Stimulated activated effector memory CD8-positive, alpha-beta T cell treated with anti-CD3 and anti-CD28 coated beads, Interleukin-12 subunit alpha, Interleukin-12 subunit beta, amount 100 ng/mL, for 72 hours (primary cell): ENCODE results near the gene DHRSX.
"Not testable (repeated sequence)": the region's sequence is repeated elsewhere in the genome, so short reads cannot be mapped to it uniquely, and the experiment has no call there.

Experiments
- ATAC-seq: fragments of 150-1000 bp; cut with Tn5 transposase; 2 replicates; pipeline ENCODE4 v1.10.0; 2021
- DNase-seq, 2 donors: peaks; one replicate each; pipeline ENCODE4 v3.0.0; 2021 to 2022; ENCODE audit warnings: low spot score in 2 of 2
- H3K27ac Mint-ChIP-seq: one replicate; pipeline ENCODE4 v1.8.0; 2022; ENCODE audit warnings: mild to moderate bottlenecking, mixed read lengths
- H3K36me3 Mint-ChIP-seq: one replicate; pipeline ENCODE4 v1.8.0; 2022; ENCODE audit warnings: mild to moderate bottlenecking, mixed read lengths
- H3K4me1 Mint-ChIP-seq: one replicate; pipeline ENCODE4 v1.8.0; 2022; ENCODE audit warnings: mixed read lengths
- H3K4me3 Mint-ChIP-seq: one replicate; pipeline ENCODE4 v1.8.0; 2022; ENCODE audit warnings: mild to moderate bottlenecking, mixed read lengths
- H3K9me3 Mint-ChIP-seq: one replicate; pipeline ENCODE4 v1.8.0; 2022; ENCODE audit warnings: mixed read lengths

Gene DHRSX

DNA sequence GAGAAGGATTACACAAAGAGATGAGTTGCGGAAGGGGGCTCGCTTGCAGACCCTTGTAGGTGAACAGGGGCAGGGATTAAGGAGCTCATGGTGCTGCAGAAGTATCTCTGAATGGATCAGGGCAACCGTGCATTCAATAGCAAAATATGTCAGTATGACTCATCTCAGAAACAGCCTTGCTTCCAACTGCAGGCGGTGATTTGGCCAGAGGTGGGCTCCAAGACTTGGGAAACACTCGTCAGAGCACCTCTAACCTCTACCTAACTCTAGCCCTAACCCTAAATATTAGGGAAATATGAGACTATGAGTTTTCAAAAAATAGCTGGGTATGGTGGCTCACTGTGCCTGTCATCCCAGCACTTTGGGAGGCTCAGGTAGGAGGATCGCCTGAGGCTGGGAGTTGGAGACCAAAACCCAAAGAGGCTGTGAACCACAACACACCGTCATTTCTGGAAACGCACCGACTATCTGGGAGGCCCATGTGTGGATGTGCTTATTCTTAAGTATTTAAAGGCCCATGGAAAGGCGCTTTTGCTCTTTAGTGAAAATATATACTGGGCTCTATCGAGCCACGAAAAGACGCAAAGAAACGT is 102.6 kb downstream of the DHRSX start:
- DNase-seq (no peak), ATAC-seq (no peak)
- Mint-ChIP-seq H3K27ac (no peak overlapping the region), H3K4me1 (peaks cover 14% of the 10 kb centered on the region), H3K9me3 (no peaks in the 10 kb centered on the region), H3K36me3 (peaks cover 33% of the 10 kb centered on the region), H3K4me3 (no peak overlapping the region)

DNA sequence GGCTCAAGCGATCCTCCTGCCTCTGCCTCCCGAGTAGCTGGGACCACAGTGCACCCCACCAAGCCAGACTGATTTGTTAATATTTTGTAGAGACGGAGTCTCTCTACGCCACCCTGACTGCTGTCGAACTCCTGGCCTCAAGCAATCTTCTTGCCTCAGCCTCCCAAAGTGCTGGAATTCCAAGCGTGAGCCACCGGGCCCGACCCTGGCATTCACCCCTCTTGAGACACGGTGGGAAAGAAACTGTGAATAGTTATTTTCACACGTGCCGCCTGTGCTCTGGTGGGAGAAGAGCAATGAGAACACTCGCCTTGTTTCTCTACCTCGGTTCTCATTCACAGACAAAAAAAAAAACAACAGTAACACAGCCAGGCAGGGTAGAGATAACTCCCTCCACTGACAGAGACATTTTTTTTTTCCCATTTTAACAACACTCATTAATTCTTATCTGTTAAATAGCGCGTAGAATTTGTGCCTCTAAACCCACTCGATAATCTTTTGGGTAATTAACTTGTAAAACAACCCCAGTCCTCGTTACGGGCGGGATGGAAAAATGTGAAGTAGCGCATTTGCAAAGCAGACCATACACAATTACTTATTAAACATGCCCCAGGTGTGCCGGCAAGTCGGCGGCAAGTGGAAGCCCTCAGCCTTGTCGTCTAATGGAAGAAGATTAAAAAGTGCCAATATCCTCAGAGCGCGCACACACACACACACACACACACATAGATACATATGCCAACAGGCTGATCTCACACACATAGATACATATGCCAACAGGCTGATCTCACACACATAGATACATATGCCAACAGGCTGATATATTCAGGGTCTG is 103.3 kb downstream of the DHRSX start:
- no peak overlapping the region for H3K27ac Mint-ChIP-seq
- H3K9me3 Mint-ChIP-seq, result no peaks in the 10 kb centered on the region
- H3K4me1 Mint-ChIP-seq, result peaks cover 15% of the 10 kb centered on the region
- no peak for DNase-seq
- no peak overlapping the region for H3K4me3 Mint-ChIP-seq
- H3K36me3 Mint-ChIP-seq, result peaks cover 27% of the 10 kb centered on the region
- no peak for ATAC-seq

DNA sequence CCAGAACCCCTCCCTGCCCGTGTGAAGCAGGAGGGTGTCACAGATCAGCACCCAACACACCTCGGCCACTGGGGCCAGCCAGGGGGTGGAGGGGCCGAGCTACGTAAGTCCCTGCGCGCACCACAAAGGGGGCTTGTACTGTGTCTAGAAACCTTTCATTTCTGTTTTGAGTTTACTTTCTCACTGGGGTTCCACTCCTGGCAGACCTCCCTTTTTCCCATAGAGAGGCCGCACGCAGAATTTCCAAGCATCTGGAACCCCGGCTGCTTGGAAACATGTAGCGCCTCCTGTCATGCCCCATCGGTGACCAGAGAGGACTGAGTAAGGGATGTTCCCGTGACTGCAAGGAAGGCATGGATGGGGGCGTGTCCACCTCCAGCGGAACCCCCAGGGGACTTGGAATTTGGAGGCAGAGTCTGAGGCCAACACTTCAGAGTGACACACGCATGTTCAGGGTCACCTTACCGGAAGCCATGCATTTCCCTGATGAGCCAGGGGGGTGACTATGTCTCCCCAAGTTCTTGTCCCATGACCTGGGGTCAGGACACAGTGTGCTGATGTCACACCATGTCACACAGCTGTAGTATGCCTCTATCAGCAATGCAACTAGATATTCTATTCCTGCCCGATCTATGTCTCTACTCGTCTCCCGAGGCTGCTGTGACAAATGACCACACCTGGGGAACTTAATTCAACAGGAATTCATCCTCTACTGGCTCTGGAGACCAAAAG is 105.3 kb downstream of the DHRSX start:
- DNase-seq (no peak), ATAC-seq (no peak)
- H3K27ac Mint-ChIP-seq, result no peak overlapping the region
- H3K4me1 Mint-ChIP-seq, result peaks cover 15% of the 10 kb centered on the region
- H3K9me3 Mint-ChIP-seq, result peaks cover 3% of the 10 kb centered on the region
- peaks cover 38% of the 10 kb centered on the region for H3K36me3 Mint-ChIP-seq
- H3K4me3 Mint-ChIP-seq, result no peak overlapping the region

DNA sequence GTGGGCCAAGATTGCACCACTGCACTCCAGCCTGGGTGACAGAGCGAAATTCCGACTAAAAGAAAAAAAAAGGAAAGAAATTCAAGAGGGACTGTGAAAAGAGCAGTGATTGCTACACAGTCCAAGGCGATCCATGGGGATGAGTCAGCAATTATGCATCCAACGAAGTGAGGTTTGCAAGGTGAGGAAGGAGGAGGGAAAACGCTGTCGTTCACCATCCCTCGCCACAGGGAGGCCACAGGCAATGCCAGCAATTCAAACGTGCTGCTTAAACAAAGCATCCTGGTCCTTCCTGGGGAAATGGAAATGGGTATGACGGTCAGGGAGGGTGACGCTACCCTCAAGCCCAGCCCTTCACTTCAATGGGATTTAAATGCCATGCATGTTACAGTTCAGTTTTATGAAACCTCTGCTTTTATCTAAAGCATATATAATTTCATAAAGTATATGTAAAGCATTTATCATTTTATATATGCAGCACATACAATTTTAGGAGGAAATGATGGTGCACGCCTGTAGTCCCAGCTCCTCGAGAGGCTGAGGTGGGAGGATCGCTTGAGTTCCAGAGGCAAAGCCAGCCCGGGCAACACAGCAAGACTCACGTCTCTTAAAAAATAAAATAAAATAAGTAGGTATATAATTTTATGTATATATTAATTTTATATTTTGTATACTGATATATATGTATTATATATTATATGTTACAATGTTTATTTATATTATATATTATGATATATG is 108.7 kb downstream of the DHRSX start:
- no peak for ATAC-seq
- Mint-ChIP-seq H3K27ac (no peak overlapping the region), H3K4me1 (peaks cover 15% of the 10 kb centered on the region), H3K9me3 (peaks cover 3% of the 10 kb centered on the region), H3K36me3 (peaks cover 50% of the 10 kb centered on the region), H3K4me3 (no peak overlapping the region)
- no peak for DNase-seq

DNA sequence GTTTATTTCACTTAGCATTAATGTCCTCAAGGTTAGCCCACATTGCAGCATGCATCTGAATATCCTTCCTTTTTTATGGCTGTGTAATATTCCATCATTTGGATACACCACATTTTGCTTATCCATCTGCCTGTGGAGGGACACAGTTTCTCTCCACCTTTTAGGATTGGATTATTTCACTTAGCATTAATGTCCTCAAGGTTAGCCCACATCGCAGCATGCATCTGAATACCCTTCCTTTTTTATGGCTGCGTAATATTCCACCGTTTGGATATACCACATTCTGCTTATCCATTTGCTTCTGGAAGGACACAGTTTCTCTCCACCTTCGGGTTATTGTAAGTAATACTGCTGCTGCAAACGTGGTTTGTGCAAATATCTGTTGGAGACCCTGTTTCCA is 110.0 kb downstream of the DHRSX start:
- H3K27ac Mint-ChIP-seq, result no peak overlapping the region
- H3K36me3 Mint-ChIP-seq, result peaks cover 41% of the 10 kb centered on the region
- no peak for ATAC-seq
- DNase-seq, result no peak
- H3K4me3 Mint-ChIP-seq, result no peak overlapping the region
- H3K4me1 Mint-ChIP-seq, result peaks cover 15% of the 10 kb centered on the region
- H3K9me3 Mint-ChIP-seq, result peaks cover 3% of the 10 kb centered on the region

DNA sequence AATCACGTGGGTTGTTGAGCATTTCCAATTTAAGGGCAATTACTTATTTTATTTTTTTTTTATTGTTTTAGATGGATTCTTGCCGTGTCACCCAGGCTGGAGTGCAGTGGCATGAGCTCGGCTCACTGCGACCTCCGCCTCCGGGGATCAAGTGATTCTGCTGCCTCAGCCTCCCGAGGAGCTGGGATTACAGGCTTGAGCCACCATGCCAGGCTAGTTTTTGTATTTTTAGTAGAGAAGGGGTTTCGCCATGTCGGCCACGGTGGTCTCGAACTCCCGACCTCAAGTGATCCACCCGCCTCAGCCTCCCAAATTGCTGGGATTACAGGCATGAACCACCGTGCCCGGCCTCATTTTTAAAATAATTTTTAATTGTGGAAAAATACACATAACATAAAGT is 111.0 kb downstream of the DHRSX start:
- Mint-ChIP-seq H3K4me1 (peaks cover 15% of the 10 kb centered on the region), H3K36me3 (peaks cover 41% of the 10 kb centered on the region)
- H3K27ac Mint-ChIP-seq, DNase-seq, H3K4me3 Mint-ChIP-seq, H3K9me3 Mint-ChIP-seq, ATAC-seq: not testable (repeated sequence)

DNA sequence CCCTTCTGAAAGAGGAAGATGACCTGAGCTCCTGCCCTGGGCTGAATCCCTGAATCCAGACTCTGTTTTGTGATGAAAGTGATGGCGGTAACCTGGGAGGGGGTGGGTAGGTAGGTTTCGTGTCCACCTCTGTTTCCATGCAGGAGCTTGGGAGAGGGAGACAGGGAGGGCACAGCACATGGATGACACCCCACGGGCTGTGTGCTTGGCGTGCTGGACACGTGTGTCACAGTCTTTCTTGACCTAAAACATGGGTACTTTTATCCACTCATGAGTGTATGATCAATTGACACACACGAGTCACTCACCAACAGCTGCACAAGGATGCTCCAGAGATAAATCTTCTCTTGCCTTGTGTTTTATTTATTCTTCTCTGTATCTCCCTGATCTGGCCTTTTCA is 111.5 kb downstream of the DHRSX start:
- H3K4me3 Mint-ChIP-seq, result no peak overlapping the region
- H3K27ac Mint-ChIP-seq, result no peak overlapping the region
- DNase-seq, result no peak
- peaks cover 41% of the 10 kb centered on the region for H3K36me3 Mint-ChIP-seq
- ATAC-seq, result no peak
- H3K4me1 Mint-ChIP-seq, result peaks cover 12% of the 10 kb centered on the region
- H3K9me3 Mint-ChIP-seq, result peaks cover 3% of the 10 kb centered on the region

DNA sequence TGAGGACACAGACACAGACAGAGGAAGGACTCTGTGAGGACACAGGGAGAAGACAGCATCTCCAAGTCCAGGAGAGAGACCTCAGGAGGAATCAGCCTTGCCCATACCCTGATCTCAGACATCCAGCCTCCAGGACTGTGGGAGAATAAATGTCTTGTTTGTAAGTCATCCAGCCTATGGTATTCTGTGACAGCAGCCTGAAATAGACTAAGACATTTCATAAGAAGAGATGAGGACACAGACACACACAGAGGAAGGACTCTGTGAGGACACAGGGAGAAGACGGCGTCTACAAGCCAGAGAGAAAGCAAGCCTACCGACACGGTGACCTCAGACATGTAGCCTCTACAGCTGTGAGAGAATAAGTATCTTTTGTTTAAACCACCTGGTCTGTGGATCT is 112.1 kb downstream of the DHRSX start:
- Mint-ChIP-seq H3K27ac (no peak overlapping the region), H3K4me1 (peaks cover 5% of the 10 kb centered on the region), H3K9me3 (peaks cover 3% of the 10 kb centered on the region), H3K36me3 (peaks cover 36% of the 10 kb centered on the region), H3K4me3 (no peak overlapping the region)
- no peak for ATAC-seq
- DNase-seq, result no peak

DNA sequence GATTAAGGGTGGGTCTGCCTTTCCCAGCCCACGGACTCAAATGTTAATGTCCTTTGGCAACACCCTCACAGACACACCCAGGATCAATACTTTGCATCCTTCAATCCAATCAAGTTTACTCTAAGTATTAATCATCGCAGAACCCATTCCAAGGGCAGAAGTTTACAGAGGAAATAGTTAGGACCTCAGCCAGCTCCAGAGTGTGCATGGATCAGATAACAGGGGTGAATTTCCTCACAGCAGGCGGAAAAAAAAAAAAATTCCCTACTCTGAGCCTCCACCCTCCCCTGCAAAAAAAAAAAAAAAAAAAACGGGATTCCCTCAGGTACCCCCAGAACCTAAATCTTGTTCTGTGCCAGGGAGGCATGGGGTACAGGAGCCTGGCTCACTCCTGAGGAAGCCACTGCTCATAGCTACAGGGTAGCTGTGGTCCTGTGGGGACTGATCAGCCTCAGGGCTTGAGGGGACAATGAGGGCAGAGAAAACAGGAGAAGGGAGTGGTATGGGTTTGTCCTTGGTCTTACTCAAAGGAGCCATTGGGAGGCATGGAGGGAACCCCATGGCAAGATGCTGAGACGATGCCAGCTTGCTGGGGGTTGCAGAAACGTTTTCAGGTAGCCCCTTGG is 113.0 kb downstream of the DHRSX start:
- Mint-ChIP-seq H3K9me3 (peaks cover 3% of the 10 kb centered on the region), H3K27ac (no peak overlapping the region), H3K4me3 (no peak overlapping the region), H3K36me3 (peaks cover 34% of the 10 kb centered on the region), H3K4me1 (no peaks in the 10 kb centered on the region)
- DNase-seq (no peak), ATAC-seq (no peak)

DNA sequence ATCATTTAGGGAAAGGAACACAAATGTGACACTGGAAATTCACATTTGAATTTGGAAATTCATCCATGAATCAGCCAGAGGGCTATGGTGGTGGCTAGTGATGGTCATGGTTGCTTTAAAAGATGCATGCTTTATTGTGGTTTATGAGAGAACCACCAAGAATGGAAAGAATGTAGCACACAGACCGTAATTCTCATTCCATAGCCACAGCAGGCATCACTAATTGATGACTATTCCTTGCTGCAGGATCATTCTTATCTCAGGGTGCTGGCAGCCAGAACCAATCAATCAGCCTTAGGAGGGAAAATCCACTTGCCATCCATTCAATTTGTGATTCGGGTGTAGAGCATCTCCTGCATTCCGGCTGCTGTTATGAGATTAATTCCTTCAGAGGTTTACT is 115.6 kb downstream of the DHRSX start:
- Mint-ChIP-seq H3K27ac (no peak overlapping the region), H3K4me3 (no peak overlapping the region), H3K9me3 (no peaks in the 10 kb centered on the region), H3K4me1 (no peaks in the 10 kb centered on the region), H3K36me3 (peaks cover 15% of the 10 kb centered on the region)
- ATAC-seq (no peak), DNase-seq (no peak)

DNA sequence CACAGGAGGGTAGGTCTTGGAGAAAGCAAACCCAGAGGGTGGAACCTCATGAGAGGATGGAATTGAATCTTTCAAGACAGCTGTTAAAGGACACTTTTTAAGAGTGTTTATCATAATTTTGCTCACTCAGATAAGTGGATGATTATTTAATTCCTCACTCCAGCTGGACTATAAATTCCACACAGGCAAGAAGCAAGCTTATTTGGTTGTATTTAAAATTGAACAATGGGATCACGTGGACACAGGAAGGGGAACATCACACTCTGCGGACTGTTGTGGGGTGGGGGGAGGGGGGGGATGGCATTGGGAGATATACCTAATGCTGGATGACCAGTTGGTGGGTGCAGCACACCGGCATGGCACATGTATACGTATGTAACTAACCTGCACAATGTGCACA is 116.3 kb downstream of the DHRSX start:
- H3K4me3 Mint-ChIP-seq, result no peak overlapping the region
- no peaks in the 10 kb centered on the region for H3K4me1 Mint-ChIP-seq
- no peaks in the 10 kb centered on the region for H3K9me3 Mint-ChIP-seq
- no peak overlapping the region for H3K27ac Mint-ChIP-seq
- peaks cover 11% of the 10 kb centered on the region for H3K36me3 Mint-ChIP-seq
- ATAC-seq (no peak), DNase-seq (no peak)

DNA sequence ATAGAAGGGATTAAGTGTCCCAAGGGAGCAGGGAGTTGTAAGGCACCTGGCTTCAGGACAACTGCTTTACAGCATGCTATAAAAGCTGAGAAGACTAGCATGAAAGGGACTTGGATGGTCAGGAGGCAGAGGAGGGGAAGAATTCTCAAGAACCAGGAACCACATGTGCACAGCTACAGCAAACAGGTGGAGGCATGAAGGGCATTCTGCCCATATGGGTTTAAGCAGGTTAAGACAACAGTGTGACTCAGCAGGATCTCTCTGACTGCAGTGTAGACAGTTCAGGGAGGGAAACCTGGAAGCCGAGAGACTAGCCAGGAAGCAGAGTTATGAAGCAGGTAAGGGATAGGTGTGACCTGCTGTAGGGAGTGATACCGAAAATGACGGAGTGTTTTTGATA is 117.0 kb downstream of the DHRSX start:
- Mint-ChIP-seq H3K9me3 (no peaks in the 10 kb centered on the region), H3K4me3 (no peak overlapping the region)

DNA sequence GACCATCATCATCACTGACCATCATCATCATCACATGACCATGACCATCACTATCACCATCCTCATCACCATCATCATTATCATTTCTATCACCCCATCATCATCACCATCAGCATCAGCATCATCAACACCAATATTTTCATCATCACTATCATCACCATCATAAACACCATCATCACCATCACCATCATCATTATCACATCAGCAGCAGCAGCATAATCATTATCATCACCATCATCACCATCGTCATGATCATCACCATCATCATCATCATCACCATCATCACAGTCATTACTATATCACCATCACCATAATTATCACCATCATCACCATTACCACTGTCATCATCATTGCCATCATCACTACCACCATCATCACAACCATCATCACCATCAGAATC is 117.6 kb downstream of the DHRSX start:
- no peak overlapping the region for H3K27ac Mint-ChIP-seq
- no peaks in the 10 kb centered on the region for H3K36me3 Mint-ChIP-seq
- H3K4me3 Mint-ChIP-seq, result no peak overlapping the region
- ATAC-seq (no peak), DNase-seq (no peak)
- no peaks in the 10 kb centered on the region for H3K9me3 Mint-ChIP-seq
- no peaks in the 10 kb centered on the region for H3K4me1 Mint-ChIP-seq

More for the DNA sequence above, 117.0 kb downstream of the DHRSX start:
- DNase-seq (no peak), ATAC-seq (no peak)
- Mint-ChIP-seq H3K27ac (no peak overlapping the region), H3K4me1 (no peaks in the 10 kb centered on the region), H3K36me3 (peaks cover 4% of the 10 kb centered on the region)

DNA sequence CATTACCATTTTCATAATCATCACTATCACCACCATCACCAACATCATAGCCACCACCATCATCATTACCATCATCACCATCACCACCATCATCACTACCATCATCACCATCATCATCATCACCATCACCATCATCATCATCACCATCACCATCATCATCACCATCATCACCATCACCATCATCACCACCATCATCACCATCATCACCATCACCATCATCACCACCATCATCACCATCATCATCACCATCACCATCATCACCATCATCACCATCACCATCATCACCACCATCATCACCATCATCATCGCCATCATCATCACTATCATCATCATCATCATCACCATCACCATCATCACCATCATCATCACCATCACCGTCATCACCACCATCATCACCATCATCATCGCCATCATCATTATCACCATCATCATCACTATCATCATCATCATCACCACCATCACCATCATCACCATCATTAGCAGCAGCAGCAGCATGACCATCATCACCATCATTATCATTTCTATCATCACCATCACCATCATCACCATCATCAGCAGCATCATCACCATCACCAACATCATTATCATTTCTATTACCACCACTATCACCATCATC is 118.2 kb downstream of the DHRSX start:
- not testable (repeated sequence) for H3K4me3 Mint-ChIP-seq, H3K4me1 Mint-ChIP-seq, DNase-seq, H3K9me3 Mint-ChIP-seq, H3K36me3 Mint-ChIP-seq, ATAC-seq, H3K27ac Mint-ChIP-seq
